Measurements from ENCODE around the gene TLCD3B. TPM values are rescaled to one million over a fixed set of nuclear protein-coding genes. Genes with fewer than 3 reads are reported as not detected.

Gene TLCD3B
- total and polyA plus RNA-seq, 2 experiments from 2014 or later: 0.13 TPM; not detected in 1

DNA sequence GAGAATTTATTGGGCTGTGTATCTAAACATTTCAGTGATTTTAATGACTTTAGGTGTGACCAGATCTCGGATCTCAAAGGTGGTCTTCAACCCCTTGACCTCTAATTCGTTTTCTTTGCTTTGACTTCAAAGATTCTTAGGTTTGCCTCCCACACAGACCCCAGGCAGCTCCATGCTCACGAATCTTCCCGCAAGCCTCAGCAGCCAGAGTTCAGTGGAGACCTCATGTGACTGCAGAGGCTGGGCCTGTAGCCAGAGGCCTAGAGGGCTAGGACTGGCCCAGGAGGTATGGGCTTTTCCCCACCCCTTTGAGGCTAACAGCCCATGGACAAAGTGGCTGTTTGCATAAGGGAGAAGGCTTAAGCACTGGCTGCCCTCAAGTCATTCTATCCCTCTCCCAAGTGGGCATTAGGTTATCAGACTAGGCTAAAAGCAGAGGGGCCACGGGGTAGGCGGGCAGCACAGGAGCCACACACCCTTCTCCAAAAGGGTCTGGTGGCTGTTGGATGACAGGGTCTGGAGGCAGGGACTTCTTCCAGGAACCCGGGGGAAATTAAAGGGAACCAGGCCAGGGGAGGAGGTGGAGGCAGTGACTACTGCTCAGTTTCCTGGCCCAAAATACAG lies 38.6 kb downstream of the TLCD3B start:
- H3K9me3 ChIP-seq (ENCODE audit: low read depth): no peaks in the 10 kb centered on the region
- no peak for TF ChIP-seq EZH2phosphoT487 (IDR thresholded peaks at IDR 0.05; ENCODE audit: insufficient read depth, low read depth)
- no peak for TF ChIP-seq EZH2 (IDR thresholded peaks at IDR 0.05; ENCODE audit: insufficient read depth, poor library complexity, severe bottlenecking)
- peaks cover 15% of the 10 kb centered on the region for H3K4me1 ChIP-seq (ENCODE audit: insufficient read depth)
- H3F3A ChIP-seq (ENCODE audit: insufficient read depth): peaks cover 21% of the 10 kb centered on the region
- no peak overlapping the region for H3K4me2 ChIP-seq (ENCODE audit: unreplicated experiment)
- H3K27me3 ChIP-seq (replicated peaks; ENCODE audit: insufficient read depth): no peaks in the 10 kb centered on the region
- 63 to 65% methylated on average over 7 of the region's 7 CpGs for WGBS, 2 experiments (ENCODE audit: low coverage in 1 of 2, low lambda C conversion rate in 2 of 2, missing lambda C conversion rate in 2 of 2)
- peaks cover 14% of the 10 kb centered on the region for H3K79me2 ChIP-seq (ENCODE audit: insufficient read depth)
- no peak overlapping the region for H2AFZ ChIP-seq
- no peaks in the 10 kb centered on the region for H3K9me2 ChIP-seq (ENCODE audit: insufficient read depth)
- H3K4me3 ChIP-seq: no peak overlapping the region
- no peak for DNase-seq
- H4K20me1 ChIP-seq (ENCODE audit: insufficient read depth): no peaks in the 10 kb centered on the region
- H3K27ac ChIP-seq: no peak overlapping the region
- in situ Hi-C loops (cut with MboI): no loop called here
- H3K36me3 ChIP-seq (ENCODE audit: low read depth): peaks cover 4% of the 10 kb centered on the region; the same call in 1 of the 2 replicates
- H3K9ac ChIP-seq: no peak overlapping the region

- no peak for DNase-seq
- in situ Hi-C loops (cut with MboI): no loop called here
- TF ChIP-seq EZH2 (IDR thresholded peaks at IDR 0.05; ENCODE audit: insufficient read depth, poor library complexity, severe bottlenecking) (no peak), EZH2phosphoT487 (IDR thresholded peaks at IDR 0.05; ENCODE audit: insufficient read depth, low read depth) (no peak)
- H3K36me3 ChIP-seq (ENCODE audit: low read depth): peaks cover 4% of the 10 kb centered on the region; the same call in 1 of the 2 replicates
- peaks cover 21% of the 10 kb centered on the region for H3F3A ChIP-seq (ENCODE audit: insufficient read depth)
- H3K4me3 ChIP-seq: no peak overlapping the region
- H3K27me3 ChIP-seq (replicated peaks; ENCODE audit: insufficient read depth): no peaks in the 10 kb centered on the region
- no peak overlapping the region for H3K9ac ChIP-seq
- H3K79me2 ChIP-seq (ENCODE audit: insufficient read depth): peaks cover 5% of the 10 kb centered on the region
- no peak overlapping the region for H2AFZ ChIP-seq
- 87 to 89% methylated on average over 5 of the region's 5 CpGs for WGBS, 2 experiments (ENCODE audit: low coverage in 1 of 2, low lambda C conversion rate in 2 of 2, missing lambda C conversion rate in 2 of 2)
- H3K4me1 ChIP-seq (ENCODE audit: insufficient read depth): peaks cover 10% of the 10 kb centered on the region
- no peaks in the 10 kb centered on the region for H3K9me2 ChIP-seq (ENCODE audit: insufficient read depth)
- no peak overlapping the region for H3K27ac ChIP-seq
- no peak overlapping the region for H3K4me2 ChIP-seq (ENCODE audit: unreplicated experiment)
- no peaks in the 10 kb centered on the region for H3K9me3 ChIP-seq (ENCODE audit: low read depth)
- H4K20me1 ChIP-seq (ENCODE audit: insufficient read depth): no peaks in the 10 kb centered on the region
Observed at GRCh38 chr16:29991571-29991904, 39.5 kb downstream of the TLCD3B start.

DNA sequence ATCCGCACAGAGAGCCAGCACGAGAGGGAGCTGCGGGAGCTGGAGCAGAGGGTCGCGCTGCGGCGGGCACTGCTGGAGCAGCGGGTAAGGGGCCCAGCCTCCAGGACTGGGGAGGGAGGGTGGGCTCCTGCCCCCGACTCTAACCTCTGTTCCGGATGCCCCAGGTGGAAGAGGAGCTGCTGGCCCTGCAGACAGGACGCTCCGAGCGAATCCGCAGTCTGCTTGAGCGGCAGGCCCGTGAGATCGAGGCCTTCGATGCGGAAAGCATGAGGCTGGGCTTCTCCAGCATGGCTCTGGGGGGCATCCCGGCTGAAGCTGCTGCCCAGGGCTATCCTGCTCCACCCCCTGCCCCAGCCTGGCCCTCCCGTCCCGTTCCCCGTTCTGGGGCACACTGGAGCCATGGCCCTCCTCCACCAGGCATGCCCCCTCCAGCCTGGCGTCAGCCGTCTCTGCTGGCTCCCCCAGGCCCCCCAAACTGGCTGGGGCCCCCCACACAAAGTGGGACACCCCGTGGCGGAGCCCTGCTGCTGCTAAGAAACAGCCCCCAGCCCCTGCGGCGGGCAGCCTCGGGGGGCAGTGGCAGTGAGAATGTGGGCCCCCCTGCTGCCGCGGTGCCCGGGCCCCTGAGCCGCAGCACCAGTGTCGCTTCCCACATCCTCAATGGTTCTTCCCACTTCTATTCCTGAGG lies 40.0 kb downstream of the TLCD3B start:
- Histone ChIP-seq H3K27me3 (replicated peaks; ENCODE audit: insufficient read depth) (no peaks in the 10 kb centered on the region), H3K9me3 (ENCODE audit: low read depth) (no peaks in the 10 kb centered on the region), H3K36me3 (ENCODE audit: low read depth) (peaks cover 4% of the 10 kb centered on the region; the same call in 1 of the 2 replicates), H3K9ac (no peak overlapping the region), H3K4me1 (ENCODE audit: insufficient read depth) (peaks cover 10% of the 10 kb centered on the region), H3K9me2 (ENCODE audit: insufficient read depth) (no peaks in the 10 kb centered on the region), H3F3A (ENCODE audit: insufficient read depth) (peaks cover 21% of the 10 kb centered on the region), H2AFZ (no peak overlapping the region), H3K27ac (no peak overlapping the region), H3K4me2 (ENCODE audit: unreplicated experiment) (no peak overlapping the region), H3K4me3 (no peak overlapping the region), H3K79me2 (ENCODE audit: insufficient read depth) (no peaks in the 10 kb centered on the region), H4K20me1 (ENCODE audit: insufficient read depth) (no peaks in the 10 kb centered on the region)
- TF ChIP-seq EZH2phosphoT487 (IDR thresholded peaks at IDR 0.05; ENCODE audit: insufficient read depth, low read depth) (no peak), EZH2 (IDR thresholded peaks at IDR 0.05; ENCODE audit: insufficient read depth, poor library complexity, severe bottlenecking) (no peak)
- in situ Hi-C loops (cut with MboI): no loop called here
- no peak for DNase-seq
- WGBS, 2 experiments (ENCODE audit: low coverage in 1 of 2, low lambda C conversion rate in 2 of 2, missing lambda C conversion rate in 2 of 2): 90 to 95% methylated on average over 23 to 35 of the region's 35 CpGs

- Histone ChIP-seq H3K4me2 (ENCODE audit: unreplicated experiment) (no peak overlapping the region), H3F3A (ENCODE audit: insufficient read depth) (peaks cover 21% of the 10 kb centered on the region), H3K4me3 (no peak overlapping the region), H3K27me3 (replicated peaks; ENCODE audit: insufficient read depth) (no peaks in the 10 kb centered on the region), H3K36me3 (ENCODE audit: low read depth) (peaks cover 6% of the 10 kb centered on the region; the same call in 1 of the 2 replicates), H3K9me3 (ENCODE audit: low read depth) (no peaks in the 10 kb centered on the region), H2AFZ (no peak overlapping the region), H3K9ac (no peak overlapping the region), H4K20me1 (ENCODE audit: insufficient read depth) (no peaks in the 10 kb centered on the region), H3K79me2 (ENCODE audit: insufficient read depth) (0 out of 2 replicates have a peak, but pooled peaks cover under 1% of the 10 kb centered on the region), H3K27ac (no peak overlapping the region), H3K9me2 (ENCODE audit: insufficient read depth) (no peaks in the 10 kb centered on the region), H3K4me1 (ENCODE audit: insufficient read depth) (peaks cover 10% of the 10 kb centered on the region)
- in situ Hi-C loops (cut with MboI): no loop called here
- TF ChIP-seq EZH2 (IDR thresholded peaks at IDR 0.05; ENCODE audit: insufficient read depth, poor library complexity, severe bottlenecking) (no peak), EZH2phosphoT487 (IDR thresholded peaks at IDR 0.05; ENCODE audit: insufficient read depth, low read depth) (no peak)
- no peak for DNase-seq
- WGBS, 2 experiments (ENCODE audit: low coverage in 1 of 2, low lambda C conversion rate in 2 of 2, missing lambda C conversion rate in 2 of 2): 97 to 100% methylated on average over 2 of the region's 2 CpGs
Observed at GRCh38 chr16:29990034-29990433, 41.0 kb downstream of the TLCD3B start.

All from GM23248 (cell line).